Activated CD4-positive, alpha-beta T cell treated with anti-CD3 and anti-CD28 coated beads, Interleukin-2, amount 50 U/mL, for 24 hours (primary cell): ENCODE measurements around the gene USP17L10.
"Not testable (repeated sequence)": the region's sequence is repeated elsewhere in the genome, so short reads cannot be mapped to it uniquely, and the experiment has no call there.

ENCODE experiments used
- DNase-seq, 2 donors: peaks; one replicate each; pipeline ENCODE4 v3.0.0-alpha.2; 2020; ENCODE audit warnings: low read depth in 1 of 2, low spot score in 1 of 2

Gene USP17L10

GRCh38 chr4:9210357-9210756, at the start of gene USP17L10:
Gene USP17L10, plus strand, starts transcription at chr4:9210657. Its CDS starts 0 bp downstream, at chr4:9210657.
- DNase-seq = not testable (repeated sequence)

GRCh38 chr4:9165990-9166389, 44.5 kb upstream of the USP17L10 start:
- DNase-seq = not testable (repeated sequence)

- not testable (repeated sequence) for DNase-seq
Measured at GRCh38 chr4:9169791-9170459, 40.5 kb upstream of the USP17L10 start, which contains the start of gene FAM90A26. Gene FAM90A26, plus strand, starts transcription at chr4:9170409. Its CDS starts 2,764 bp downstream, at chr4:9173173.

GRCh38 chr4:9214701-9215100, 4.2 kb downstream of the USP17L10 start:
- DNase-seq = not testable (repeated sequence)

GRCh38 chr4:9215105-9215504, 4.6 kb downstream of the USP17L10 start, which contains the start of gene USP17L11:
Gene USP17L11, plus strand, starts transcription at chr4:9215405. Its CDS starts 0 bp downstream, at chr4:9215405.
- DNase-seq = not testable (repeated sequence)

GRCh38 chr4:9219852-9220251, 9.4 kb downstream of the USP17L10 start, which contains the start of gene USP17L12:
Gene USP17L12, plus strand, starts transcription at chr4:9220152. Its CDS starts 0 bp downstream, at chr4:9220152.
- DNase-seq = not testable (repeated sequence)

GRCh38 chr4:9224596-9224995, 14.1 kb downstream of the USP17L10 start, which contains the start of gene USP17L13:
Gene USP17L13, plus strand, starts transcription at chr4:9224896. Its CDS starts 0 bp downstream, at chr4:9224896.
- DNase-seq = not testable (repeated sequence)

- not testable (repeated sequence) for DNase-seq
Measured at GRCh38 chr4:9230249-9230648, 19.8 kb downstream of the USP17L10 start.

- not testable (repeated sequence) for DNase-seq
Measured at GRCh38 chr4:9234085-9234484, 23.6 kb downstream of the USP17L10 start, which contains the start of gene USP17L15. Gene USP17L15, plus strand, starts transcription at chr4:9234385. Its CDS starts 0 bp downstream, at chr4:9234385.

GRCh38 chr4:9238461-9238860, 28.0 kb downstream of the USP17L10 start:
- not testable (repeated sequence) for DNase-seq

- DNase-seq = not testable (repeated sequence)
Measured at GRCh38 chr4:9243579-9243978, 33.1 kb downstream of the USP17L10 start, which contains the start of gene USP17L17. Gene USP17L17, plus strand, starts transcription at chr4:9243879. Its CDS starts 0 bp downstream, at chr4:9243879.

- not testable (repeated sequence) for DNase-seq
Measured at GRCh38 chr4:9247953-9248680, 37.7 kb downstream of the USP17L10 start, which contains the start of gene USP17L18. Gene USP17L18, plus strand, starts transcription at chr4:9248630. Its CDS starts 0 bp downstream, at chr4:9248630.

- DNase-seq = not testable (repeated sequence)
Measured at GRCh38 chr4:9253078-9253477, 42.6 kb downstream of the USP17L10 start, which contains the start of gene USP17L19. Gene USP17L19, plus strand, starts transcription at chr4:9253378. Its CDS starts 0 bp downstream, at chr4:9253378.

- DNase-seq = not testable (repeated sequence)
Measured at GRCh38 chr4:9257824-9258223, 47.4 kb downstream of the USP17L10 start, which contains the start of gene USP17L20. Gene USP17L20, plus strand, starts transcription at chr4:9258124. Its CDS starts 0 bp downstream, at chr4:9258124.
